Non-pigmented ciliary epithelial cell (primary cell): ENCODE data around the gene RYK.
"Not testable (repeated sequence)": the region's sequence is repeated elsewhere in the genome, so short reads cannot be mapped to it uniquely, and the experiment has no call there.

Source experiments
- DNase-seq: peaks from one replicate; pipeline ENCODE4 v3.0.0-alpha.2; 2010; ENCODE audit warnings: low read depth

The RYK gene

GRCh38 chr3:134253475-134254226, 3.0 kb upstream of the RYK start:
- DNase-seq, result no peak

GRCh38 chr3:134252766-134253165, 2.1 kb upstream of the RYK start:
- no peak for DNase-seq

GRCh38 chr3:134251731-134252391, 1.2 kb upstream of the RYK start:
- DNase-seq, result no peak

GRCh38 chr3:134249935-134250716, 533 bp downstream of the RYK start:
- DNase-seq, result no peak

- DNase-seq, result no peak
These were observed 1.3 kb downstream of the RYK start for GRCh38 chr3:134249296-134249841.

GRCh38 chr3:134244921-134245320, 5.7 kb downstream of the RYK start:
- no peak for DNase-seq

- peak; percentile 60 for DNase-seq
These were observed 7.7 kb downstream of the RYK start for GRCh38 chr3:134242649-134243617.

- no peak for DNase-seq
These were observed 11.1 kb downstream of the RYK start for GRCh38 chr3:134239538-134239937.

GRCh38 chr3:134237454-134238145, 13.1 kb downstream of the RYK start:
- DNase-seq, result no peak

- DNase-seq, result no peak
These were observed 14.0 kb downstream of the RYK start for GRCh38 chr3:134236505-134237170.

GRCh38 chr3:134235577-134236076, 15.0 kb downstream of the RYK start:
- no peak for DNase-seq

- DNase-seq, result no peak
These were observed 17.7 kb downstream of the RYK start for GRCh38 chr3:134232951-134233350.

GRCh38 chr3:134232151-134232550, 18.5 kb downstream of the RYK start:
- DNase-seq, result no peak

- DNase-seq, result no peak
These were observed 19.5 kb downstream of the RYK start for GRCh38 chr3:134231131-134231530.

- DNase-seq, result no peak
These were observed 21.6 kb downstream of the RYK start for GRCh38 chr3:134229038-134229437.

- no peak for DNase-seq
These were observed 22.2 kb downstream of the RYK start for GRCh38 chr3:134228479-134228878.

- no peak for DNase-seq
These were observed 22.6 kb downstream of the RYK start for GRCh38 chr3:134228035-134228434.

GRCh38 chr3:134224796-134225156, 25.9 kb downstream of the RYK start:
- DNase-seq, result not testable (repeated sequence)

- no peak for DNase-seq
These were observed 27.8 kb downstream of the RYK start for GRCh38 chr3:134222835-134223234.

GRCh38 chr3:134216851-134217250, 33.8 kb downstream of the RYK start:
- no peak for DNase-seq
